AG09309 (cell line): Measurements from ENCODE around the gene RFXAP.
A peak's percentile ranks its signal among the peaks of the same experiment; 100 is the strongest.
"Not testable (repeated sequence)": the region's sequence is repeated elsewhere in the genome, so short reads cannot be mapped to it uniquely, and the experiment has no call there.

ENCODE experiments used
- DNase-seq: peaks from one replicate; pipeline ENCODE4 v3.0.0-alpha.2; 2010; ENCODE audit warnings: low read depth
- H3K4me3 ChIP-seq: 2 replicates; pipeline ENCODE4 v1.5.1; 2011; ENCODE audit warnings: mild to moderate bottlenecking, low read depth, low read length, moderate library complexity; ENCODE audit not compliant: control insufficient read depth
- TF ChIP-seq, protein P1 (sequence below): IDR thresholded peaks from 2 replicates; pipeline ENCODE4 v1.5.1; 2011; ENCODE audit warnings: mild to moderate bottlenecking, low read depth, low read length, inconsistent platforms; ENCODE audit not compliant: insufficient read depth, control insufficient read depth; ENCODE audit errors: missing control alignments

RFXAP gene

DNA sequence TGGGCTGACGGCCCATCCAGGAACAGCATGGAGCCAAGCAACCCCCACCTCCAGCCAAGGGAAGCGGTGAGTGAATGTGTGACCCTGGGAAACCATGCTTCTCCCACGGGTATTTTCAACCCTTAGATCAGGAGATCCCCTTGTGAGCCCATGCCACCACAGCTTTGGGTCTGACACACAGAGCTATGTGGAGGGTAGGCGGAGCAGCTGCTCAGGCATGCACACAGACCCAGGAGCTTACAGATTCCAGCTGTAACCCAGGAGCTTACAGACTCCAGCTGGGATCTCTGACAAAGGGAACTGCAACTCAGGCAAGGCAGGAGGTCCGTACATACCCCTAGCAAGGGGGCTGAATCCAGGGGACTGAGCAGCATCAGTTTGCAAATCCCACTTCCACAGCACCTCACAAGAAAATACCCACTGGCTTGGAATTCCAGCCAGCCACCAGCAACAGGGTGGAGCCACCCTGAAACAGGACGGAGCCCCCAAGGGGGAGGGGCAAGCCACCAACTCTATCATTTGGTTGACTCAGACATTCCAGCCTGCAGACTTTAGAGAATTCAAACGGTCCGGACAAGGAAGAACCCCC lies 40.8 kb upstream of the RFXAP start:
- H3K4me3 ChIP-seq, result no peak overlapping the region; the same call in 1 of the 2 replicates
- TF ChIP-seq, protein P1, sequence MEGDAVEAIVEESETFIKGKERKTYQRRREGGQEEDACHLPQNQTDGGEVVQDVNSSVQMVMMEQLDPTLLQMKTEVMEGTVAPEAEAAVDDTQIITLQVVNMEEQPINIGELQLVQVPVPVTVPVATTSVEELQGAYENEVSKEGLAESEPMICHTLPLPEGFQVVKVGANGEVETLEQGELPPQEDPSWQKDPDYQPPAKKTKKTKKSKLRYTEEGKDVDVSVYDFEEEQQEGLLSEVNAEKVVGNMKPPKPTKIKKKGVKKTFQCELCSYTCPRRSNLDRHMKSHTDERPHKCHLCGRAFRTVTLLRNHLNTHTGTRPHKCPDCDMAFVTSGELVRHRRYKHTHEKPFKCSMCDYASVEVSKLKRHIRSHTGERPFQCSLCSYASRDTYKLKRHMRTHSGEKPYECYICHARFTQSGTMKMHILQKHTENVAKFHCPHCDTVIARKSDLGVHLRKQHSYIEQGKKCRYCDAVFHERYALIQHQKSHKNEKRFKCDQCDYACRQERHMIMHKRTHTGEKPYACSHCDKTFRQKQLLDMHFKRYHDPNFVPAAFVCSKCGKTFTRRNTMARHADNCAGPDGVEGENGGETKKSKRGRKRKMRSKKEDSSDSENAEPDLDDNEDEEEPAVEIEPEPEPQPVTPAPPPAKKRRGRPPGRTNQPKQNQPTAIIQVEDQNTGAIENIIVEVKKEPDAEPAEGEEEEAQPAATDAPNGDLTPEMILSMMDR, result no peak
- DNase-seq, result peak; percentile 23

DNA sequence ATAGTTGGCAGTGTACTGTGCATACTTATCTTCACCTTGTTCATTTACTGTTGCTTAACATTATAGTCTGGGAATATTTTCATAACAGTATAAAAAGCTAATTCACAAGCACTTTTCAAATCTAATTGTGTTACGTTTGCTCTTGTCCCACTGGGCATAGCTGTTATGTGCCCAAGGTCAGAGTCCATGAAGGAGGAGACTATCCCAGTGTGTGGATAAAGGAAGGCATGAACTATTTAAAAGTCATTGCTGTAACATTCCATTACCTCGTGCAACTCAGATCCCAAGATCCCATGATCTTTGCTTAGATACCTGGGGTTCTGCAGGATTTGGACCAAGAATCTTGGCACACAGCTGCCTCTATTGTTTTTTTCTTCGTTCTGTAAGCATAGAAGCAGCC lies 35.1 kb upstream of the RFXAP start:
- H3K4me3 ChIP-seq, result no peak overlapping the region
- TF ChIP-seq, protein P1, result no peak
- no peak for DNase-seq

DNA sequence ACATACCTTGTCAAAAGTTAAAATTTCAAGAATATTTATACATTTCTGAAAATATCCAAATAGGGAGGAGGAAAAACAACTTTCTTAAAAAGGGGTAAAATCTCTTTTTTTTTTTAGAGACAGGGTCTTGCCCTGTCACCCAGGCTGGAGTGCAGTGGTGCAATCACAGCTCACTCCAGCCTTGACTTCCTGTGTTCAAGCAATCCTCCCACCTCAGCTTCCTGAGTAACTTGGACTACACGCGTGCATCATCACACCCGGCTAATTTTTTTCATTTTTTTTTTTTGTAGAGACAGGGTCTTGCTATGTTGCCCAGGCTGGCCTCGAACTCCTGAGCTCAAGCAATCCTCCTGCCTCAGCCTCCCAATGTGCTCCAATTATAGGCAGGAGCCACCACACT lies 32.8 kb upstream of the RFXAP start:
- not testable (repeated sequence) for DNase-seq, H3K4me3 ChIP-seq

DNA sequence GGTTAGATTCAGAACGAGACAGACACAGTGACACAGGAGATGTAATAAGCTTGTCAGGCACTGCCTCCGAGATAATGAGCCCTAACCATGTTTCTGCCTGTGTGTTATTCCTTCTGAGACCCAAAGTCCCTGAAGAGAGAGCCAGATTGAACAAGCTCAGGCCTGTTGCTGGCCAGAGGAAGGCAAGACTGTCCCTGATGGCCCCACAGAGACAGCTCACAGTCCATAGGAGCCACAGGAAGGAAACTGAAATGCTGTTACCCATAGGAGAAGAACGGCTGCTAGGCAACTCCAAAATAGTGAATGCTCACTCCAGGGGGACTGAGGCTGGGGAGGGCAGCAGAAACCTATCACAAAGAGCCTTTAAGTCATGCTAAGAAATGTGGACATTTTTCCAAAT lies 31.8 kb upstream of the RFXAP start:
- TF ChIP-seq, protein P1, result no peak

DNA sequence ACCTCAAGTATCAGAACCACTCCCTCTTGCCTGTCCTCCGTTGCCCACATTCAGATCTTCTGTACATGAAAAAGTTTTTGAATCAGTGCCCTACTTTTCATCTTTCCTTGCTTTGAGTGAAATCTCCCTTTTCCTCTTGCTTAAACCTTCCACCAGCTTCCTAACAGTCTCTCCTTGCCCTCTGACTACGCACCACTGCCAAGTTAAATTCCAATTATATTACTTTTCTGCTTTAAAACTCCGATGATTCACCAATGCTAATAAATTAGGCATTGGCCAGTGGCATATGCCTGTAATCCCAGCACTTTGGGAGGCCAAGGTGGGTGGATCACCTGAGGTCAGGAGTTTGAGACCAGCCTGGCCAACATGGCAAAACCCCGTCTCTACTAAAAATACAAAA lies 30.7 kb upstream of the RFXAP start:
- no peak overlapping the region for H3K4me3 ChIP-seq
- TF ChIP-seq, protein P1, result no peak
- peak; percentile 24 for DNase-seq

More for the DNA sequence above, 31.8 kb upstream of the RFXAP start:
- no peak for DNase-seq
- no peak overlapping the region for H3K4me3 ChIP-seq

DNA sequence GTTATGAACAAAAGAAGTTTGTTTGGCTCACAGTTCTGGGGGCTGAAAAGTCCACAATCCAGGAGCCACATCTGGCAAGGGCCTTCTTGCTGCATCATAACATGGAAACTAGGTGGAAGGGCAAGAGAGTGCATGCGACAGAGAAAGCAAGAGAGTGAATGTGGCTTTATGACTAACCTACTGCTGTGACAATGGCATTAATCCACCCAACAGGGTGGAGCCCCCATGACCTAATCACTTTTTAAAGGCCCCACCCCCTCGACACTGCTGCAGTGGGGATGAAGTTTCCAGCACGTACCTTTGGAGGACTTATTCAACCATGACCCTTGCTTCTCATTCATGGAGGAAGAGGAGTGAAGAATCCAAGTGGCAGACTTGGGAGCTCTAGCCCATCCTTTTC lies 30.0 kb upstream of the RFXAP start:
- TF ChIP-seq, protein P1, result no peak
- no peak overlapping the region for H3K4me3 ChIP-seq
- DNase-seq, result no peak

DNA sequence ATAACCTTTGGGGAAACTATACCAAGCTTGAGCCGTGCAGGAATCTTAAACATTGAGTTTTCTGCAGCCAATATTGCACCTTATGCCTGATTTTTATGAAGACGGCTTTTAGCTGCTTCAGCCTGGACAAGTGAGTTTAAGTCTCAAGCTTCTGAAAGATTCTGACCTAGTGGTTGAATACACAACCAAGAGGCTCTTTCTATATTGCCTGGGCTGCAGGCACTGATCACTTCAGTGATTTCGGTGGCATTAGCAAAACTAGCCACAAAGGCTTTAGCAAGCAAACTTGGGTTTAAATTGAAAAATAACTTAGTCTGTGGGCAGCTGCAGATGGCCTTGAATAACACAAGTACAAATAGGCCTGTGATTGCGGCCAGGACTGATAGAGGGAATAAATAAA lies 29.3 kb upstream of the RFXAP start:
- DNase-seq, result no peak
- H3K4me3 ChIP-seq, result no peak overlapping the region
- TF ChIP-seq, protein P1, result no peak
